Activated CD8-positive, alpha-beta T cell treated with anti-CD3 and anti-CD28 coated beads, Interleukin-2, amount 10 ng/mL, durations not matched to agents 7 days and 5 days (primary cell): ENCODE results near the gene PCSK6. TPM values are rescaled to one million over a fixed set of nuclear protein-coding genes. Genes with fewer than 3 reads are reported as not detected.

Experiments
- ATAC-seq: fragments of 150-1000 bp; cut with Tn5 transposase; one replicate; pipeline ENCODE4 v1.10.0; 2021; ENCODE audit warnings: moderate library complexity
- CTCF ChIA-PET: fragments of 350-600 bp; sonication (Branson Sonifier 250); formaldehyde crosslinking; loops from one replicate; lab custom pipeline; 2021; ENCODE audit warnings: antibody characterized with exemption; lab: Charles Lee
- POLR2A ChIA-PET: fragments of 350-600 bp; sonication (Branson Sonifier 250); formaldehyde crosslinking; loops from one replicate; lab custom pipeline; 2021; ENCODE audit warnings: antibody characterized with exemption; lab: Charles Lee
- DNase-seq: peaks from one replicate; pipeline ENCODE4 v3.0.0-alpha.2; 2020
- H3K27ac Mint-ChIP-seq: one replicate; pipeline ENCODE4 v1.8.0; 2021; ENCODE audit warnings: mild to moderate bottlenecking, mixed read lengths
- H3K27me3 Mint-ChIP-seq: one replicate; pipeline ENCODE4 v1.8.0; 2021; ENCODE audit warnings: low read depth, mixed read lengths
- H3K36me3 Mint-ChIP-seq: one replicate; pipeline ENCODE4 v1.8.0; 2021; ENCODE audit warnings: low read depth, mixed read lengths
- H3K4me1 Mint-ChIP-seq: one replicate; pipeline ENCODE4 v1.8.0; 2021; ENCODE audit warnings: low read depth, mixed read lengths
- H3K4me3 Mint-ChIP-seq: one replicate; pipeline ENCODE4 v1.8.0; 2021; ENCODE audit warnings: mild to moderate bottlenecking, mixed read lengths
- H3K9me3 Mint-ChIP-seq: one replicate; pipeline ENCODE4 v1.8.0; 2022; ENCODE audit warnings: mixed read lengths; ENCODE audit not compliant: insufficient read depth
- total RNA-seq, 2 experiments: library from RNA; stranded (reverse); gene quantifications; one replicate each; pipeline ENCODE4 v1.2.3, GENCODE V29; 2021

The PCSK6 gene
- total RNA-seq, 2 experiments from 2014 or later, result 0.68 to 0.76 TPM

DNA sequence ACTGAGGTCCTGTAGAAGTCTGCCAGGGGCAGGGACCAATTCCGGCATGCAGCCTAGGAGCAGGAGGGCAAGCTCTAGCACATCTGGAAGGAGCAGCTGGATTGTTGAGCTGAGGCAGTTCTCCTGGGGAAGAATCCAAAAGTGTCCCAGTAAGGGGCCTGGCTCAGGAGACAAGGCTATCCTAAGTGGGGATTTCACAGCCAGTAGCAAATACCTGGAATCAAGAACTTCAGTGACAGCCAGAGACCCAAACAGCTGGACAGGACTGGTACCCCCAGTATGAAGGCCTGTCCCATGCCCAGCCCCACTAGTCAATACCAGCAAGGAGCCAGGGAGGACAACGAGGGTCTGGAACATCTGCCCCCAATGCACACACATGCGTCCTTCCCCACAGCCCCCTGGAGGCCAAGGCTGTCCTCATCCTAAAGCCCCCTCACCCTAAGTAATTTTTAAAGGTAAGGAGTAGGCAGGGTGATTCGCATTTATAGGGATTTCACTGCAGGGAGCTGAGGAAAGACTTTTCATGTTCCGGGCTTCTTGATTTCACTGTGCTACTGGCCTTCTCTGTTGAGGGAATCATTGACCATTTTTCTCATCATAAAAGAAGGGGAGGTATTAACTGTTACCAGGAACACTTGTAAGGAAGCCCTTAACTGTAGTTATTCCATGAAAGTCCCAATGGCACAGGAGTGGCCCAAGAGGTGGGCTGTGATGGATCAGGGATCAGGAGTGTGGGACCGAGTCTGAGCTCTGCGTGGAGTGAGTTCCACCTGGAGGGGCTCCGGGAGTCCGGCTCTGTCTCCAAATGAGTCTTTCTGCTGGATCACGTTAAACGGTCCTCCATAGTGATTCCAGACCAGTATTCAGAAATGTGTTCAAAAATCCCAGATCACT is 235.1 kb downstream of the PCSK6 start:
- Mint-ChIP-seq H3K4me3 (no peak overlapping the region), H3K36me3 (peaks cover 17% of the 10 kb centered on the region), H3K4me1 (peaks cover 54% of the 10 kb centered on the region), H3K27me3 (peaks cover 3% of the 10 kb centered on the region), H3K27ac (no peak overlapping the region), H3K9me3 (no peaks in the 10 kb centered on the region)
- ChIA-PET CTCF (interaction anchor here (1.8 to 9.3 kb wide), 5 partner anchors 10 to 243 kb away, joined by 5 to 235 read pairs (median 96); no protein-coding TSS in a partner anchor), POLR2A (interaction anchor here (1.1 to 1.5 kb wide), 2 partner anchors 50 to 160 kb away, joined by 3 read pairs; no protein-coding TSS in a partner anchor)
- DNase-seq (no peak), ATAC-seq (no peak)

Other genes starting within 250 kb of the PCSK6 start
- gene CHSY1, start 237.7 kb downstream of the PCSK6 start, total RNA-seq, result 10 to 100 TPM; 44.6 to 46.4 TPM
- 10 to 100 TPM; 29.8 to 32.2 TPM for gene SELENOS, start 212.2 kb downstream of the PCSK6 start, total RNA-seq
- gene SNRPA1, start 194.5 kb downstream of the PCSK6 start, total RNA-seq, result 100 to 1,000 TPM; 138 to 144 TPM
- gene TM2D3, start 162.7 kb upstream of the PCSK6 start, total RNA-seq, result 10 to 100 TPM; 36.8 to 38.8 TPM
- gene TARS3, start 234.8 kb upstream of the PCSK6 start, total RNA-seq, result 1 to 10 TPM; 7.6 TPM